DOHH2 (cell line): ENCODE results near the gene DLX3.

ENCODE experiments used
- EZH2phosphoT487 ChIP-seq: fragments of 200-600 bp; sonication (generic); IDR thresholded peaks from 2 replicates; pipeline ENCODE4 v1.6.1; 2017; ENCODE audit warnings: borderline replicate concordance, mild to moderate bottlenecking, antibody characterized with exemption, low read length, moderate library complexity, mixed read lengths
- TF ChIP-seq, protein P1 (sequence below): fragments of 200-600 bp; sonication (generic); IDR thresholded peaks from one replicate; pipeline ENCODE4 v1.5.1; 2014; ENCODE audit warnings: antibody characterized with exemption, mild to moderate bottlenecking, low read depth, low read length; ENCODE audit not compliant: poor library complexity, severe bottlenecking

- TF ChIP-seq, protein P1, sequence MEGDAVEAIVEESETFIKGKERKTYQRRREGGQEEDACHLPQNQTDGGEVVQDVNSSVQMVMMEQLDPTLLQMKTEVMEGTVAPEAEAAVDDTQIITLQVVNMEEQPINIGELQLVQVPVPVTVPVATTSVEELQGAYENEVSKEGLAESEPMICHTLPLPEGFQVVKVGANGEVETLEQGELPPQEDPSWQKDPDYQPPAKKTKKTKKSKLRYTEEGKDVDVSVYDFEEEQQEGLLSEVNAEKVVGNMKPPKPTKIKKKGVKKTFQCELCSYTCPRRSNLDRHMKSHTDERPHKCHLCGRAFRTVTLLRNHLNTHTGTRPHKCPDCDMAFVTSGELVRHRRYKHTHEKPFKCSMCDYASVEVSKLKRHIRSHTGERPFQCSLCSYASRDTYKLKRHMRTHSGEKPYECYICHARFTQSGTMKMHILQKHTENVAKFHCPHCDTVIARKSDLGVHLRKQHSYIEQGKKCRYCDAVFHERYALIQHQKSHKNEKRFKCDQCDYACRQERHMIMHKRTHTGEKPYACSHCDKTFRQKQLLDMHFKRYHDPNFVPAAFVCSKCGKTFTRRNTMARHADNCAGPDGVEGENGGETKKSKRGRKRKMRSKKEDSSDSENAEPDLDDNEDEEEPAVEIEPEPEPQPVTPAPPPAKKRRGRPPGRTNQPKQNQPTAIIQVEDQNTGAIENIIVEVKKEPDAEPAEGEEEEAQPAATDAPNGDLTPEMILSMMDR: no peak
- no peak for TF ChIP-seq EZH2phosphoT487
Observed at GRCh38 chr17:49990331-49990730, 4.7 kb downstream of the DLX3 start.
